ENCODE measurements around the gene CPB2.

The CPB2 gene

GRCh38 chr13:46043647-46044046 lies 61.2 kb downstream of the CPB2 start:
- no peak for DNase-seq

- DNase-seq, result no peak
Observed at GRCh38 chr13:46041419-46041839, 63.4 kb downstream of the CPB2 start.

GRCh38 chr13:46040763-46041162 lies 64.1 kb downstream of the CPB2 start:
- no peak for DNase-seq

GRCh38 chr13:46039411-46040182 lies 65.2 kb downstream of the CPB2 start:
- no peak for DNase-seq

- DNase-seq, result no peak
Observed at GRCh38 chr13:46038296-46038695, 66.5 kb downstream of the CPB2 start.

- no peak for DNase-seq
Observed at GRCh38 chr13:46035066-46035465, 69.8 kb downstream of the CPB2 start.

- DNase-seq, result no peak
Observed at GRCh38 chr13:46032341-46032740, 72.5 kb downstream of the CPB2 start.

GRCh38 chr13:46031581-46032263 lies 73.1 kb downstream of the CPB2 start:
- no peak for DNase-seq

- DNase-seq, result no peak
Observed at GRCh38 chr13:46025157-46025556, 79.7 kb downstream of the CPB2 start.

GRCh38 chr13:46022481-46022880 lies 82.4 kb downstream of the CPB2 start:
- no peak for DNase-seq

GRCh38 chr13:46016216-46016615 lies 88.6 kb downstream of the CPB2 start:
- no peak for DNase-seq

GRCh38 chr13:46015366-46015765 lies 89.5 kb downstream of the CPB2 start:
- no peak for DNase-seq

- no peak for DNase-seq
Observed at GRCh38 chr13:46012404-46012803, 92.4 kb downstream of the CPB2 start.

GRCh38 chr13:46010148-46010547 lies 94.7 kb downstream of the CPB2 start:
- DNase-seq, result no peak

GRCh38 chr13:46008631-46009030 lies 96.2 kb downstream of the CPB2 start:
- no peak for DNase-seq

GRCh38 chr13:46006688-46007452 lies 98.0 kb downstream of the CPB2 start:
- no peak for DNase-seq

GRCh38 chr13:46004491-46004890 lies 100.3 kb downstream of the CPB2 start:
- no peak for DNase-seq

All from activated naive CD4-positive, alpha-beta T cell treated with Interleukin-2 at 50 U/mL for 16 hours (primary cell).